ENCODE data around the gene KLF4. TPM values are rescaled to one million over a fixed set of nuclear protein-coding genes. Genes with fewer than 3 reads are reported as not detected.

Gene KLF4
- total RNA-seq, 4 donors from 2014 or later, result 24.9 to 56.6 (median 30.3) TPM

DNA sequence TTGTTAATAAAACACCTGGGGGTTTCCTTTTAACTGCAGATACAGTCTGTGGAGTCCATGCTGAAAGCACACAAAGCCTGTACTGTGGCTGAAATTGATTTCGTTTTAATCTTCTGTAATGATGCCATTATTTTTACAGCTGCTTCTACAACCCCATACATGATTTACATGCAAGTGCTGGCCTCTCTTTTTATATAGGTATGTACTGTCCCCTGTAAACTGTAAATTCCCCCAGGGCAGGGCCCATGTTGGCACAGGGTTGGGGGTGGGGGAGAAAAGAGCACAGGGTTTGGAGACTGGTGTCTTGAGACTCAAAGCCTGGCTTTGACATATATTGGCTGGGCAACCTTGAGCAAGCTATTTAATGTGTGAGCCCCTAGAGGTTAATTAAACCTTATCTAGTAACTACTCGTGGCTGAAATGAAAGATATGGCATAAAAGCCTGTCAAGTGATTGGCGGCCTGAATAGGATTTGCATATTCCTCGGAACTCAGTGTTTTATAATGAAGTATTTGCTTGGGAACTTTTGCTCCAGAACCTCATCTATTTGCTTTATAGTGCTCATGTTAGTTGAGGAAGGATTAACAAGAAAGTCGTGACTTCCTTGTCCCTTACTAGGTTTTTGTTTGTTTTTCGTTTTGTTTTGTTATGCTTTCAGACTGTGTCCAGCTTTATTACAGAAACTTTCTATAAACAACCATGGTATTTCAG, 34.0 kb downstream of the KLF4 start:
- WGBS, 2 donors, result 74 to 76% methylated on average over 6 of the region's 6 CpGs
- no peak overlapping the region for H3K4me3 ChIP-seq (replicated peaks in 1 of 3)
- intact Hi-C loops (cut with DNase I), result no loop called here
- H3K36me3 ChIP-seq, result no peaks in the 10 kb centered on the region
- H3K27me3 ChIP-seq, result no peaks in the 10 kb centered on the region
- no peak overlapping the region for H3K27ac ChIP-seq
- no peaks in the 10 kb centered on the region for H3K9me3 ChIP-seq
- DNase-seq, result no peak
- no peaks in the 10 kb centered on the region for H3K4me1 ChIP-seq
- TF ChIP-seq, protein P1, sequence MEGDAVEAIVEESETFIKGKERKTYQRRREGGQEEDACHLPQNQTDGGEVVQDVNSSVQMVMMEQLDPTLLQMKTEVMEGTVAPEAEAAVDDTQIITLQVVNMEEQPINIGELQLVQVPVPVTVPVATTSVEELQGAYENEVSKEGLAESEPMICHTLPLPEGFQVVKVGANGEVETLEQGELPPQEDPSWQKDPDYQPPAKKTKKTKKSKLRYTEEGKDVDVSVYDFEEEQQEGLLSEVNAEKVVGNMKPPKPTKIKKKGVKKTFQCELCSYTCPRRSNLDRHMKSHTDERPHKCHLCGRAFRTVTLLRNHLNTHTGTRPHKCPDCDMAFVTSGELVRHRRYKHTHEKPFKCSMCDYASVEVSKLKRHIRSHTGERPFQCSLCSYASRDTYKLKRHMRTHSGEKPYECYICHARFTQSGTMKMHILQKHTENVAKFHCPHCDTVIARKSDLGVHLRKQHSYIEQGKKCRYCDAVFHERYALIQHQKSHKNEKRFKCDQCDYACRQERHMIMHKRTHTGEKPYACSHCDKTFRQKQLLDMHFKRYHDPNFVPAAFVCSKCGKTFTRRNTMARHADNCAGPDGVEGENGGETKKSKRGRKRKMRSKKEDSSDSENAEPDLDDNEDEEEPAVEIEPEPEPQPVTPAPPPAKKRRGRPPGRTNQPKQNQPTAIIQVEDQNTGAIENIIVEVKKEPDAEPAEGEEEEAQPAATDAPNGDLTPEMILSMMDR (IDR thresholded peaks at IDR 0.05), result no peak
- TF ChIP-seq POLR2A (IDR thresholded peaks at IDR 0.05), result no peak

DNA sequence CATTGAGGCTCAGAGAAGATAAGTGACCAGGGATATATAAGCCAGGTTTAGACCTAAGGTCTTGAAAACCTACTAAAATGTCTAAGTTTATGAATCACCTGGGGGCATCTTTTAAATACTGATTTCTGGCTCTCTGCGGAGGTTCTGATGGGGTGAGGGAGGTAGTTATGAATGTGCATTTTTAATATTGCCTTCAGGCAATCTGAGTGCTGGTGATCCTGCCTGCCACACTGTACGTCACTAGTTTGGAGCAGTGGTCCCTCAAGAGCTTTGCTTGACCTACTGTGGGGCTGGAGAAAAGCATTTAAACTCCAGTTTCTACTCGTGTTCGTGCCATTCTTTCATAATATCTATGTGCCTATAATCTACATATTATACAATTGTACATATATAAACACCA, 36.1 kb downstream of the KLF4 start:
- H3K4me1 ChIP-seq, result no peaks in the 10 kb centered on the region
- intact Hi-C loops (cut with DNase I), result no loop called here
- no peak overlapping the region for H3K27ac ChIP-seq
- no peaks in the 10 kb centered on the region for H3K36me3 ChIP-seq
- H3K9me3 ChIP-seq, result no peaks in the 10 kb centered on the region
- no peaks in the 10 kb centered on the region for H3K27me3 ChIP-seq
- TF ChIP-seq, protein P1 (IDR thresholded peaks at IDR 0.05), result no peak
- TF ChIP-seq POLR2A (IDR thresholded peaks at IDR 0.05), result no peak
- WGBS, 2 donors, result 80 to 93% methylated on average over 4 of the region's 4 CpGs
- no peak overlapping the region for H3K4me3 ChIP-seq (replicated peaks in 1 of 3)
- DNase-seq, result no peak

DNA sequence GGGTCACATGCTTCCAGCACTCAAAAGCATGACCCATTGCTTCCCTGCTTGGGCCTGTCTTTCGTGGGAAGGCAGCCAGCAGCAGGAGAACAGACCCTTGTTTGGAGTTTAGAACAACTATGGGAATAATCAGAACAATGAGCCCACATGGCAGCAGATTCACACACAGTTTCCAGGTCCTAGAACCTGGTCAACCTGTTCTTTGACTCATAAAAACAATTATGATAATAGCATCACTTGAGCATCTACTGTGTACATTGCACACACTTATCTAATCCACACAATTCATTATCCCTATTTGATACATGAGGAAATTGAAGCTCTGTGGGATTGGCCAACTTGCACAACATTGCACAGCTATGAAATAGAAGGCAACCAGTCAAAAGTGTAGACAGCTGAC, 41.7 kb downstream of the KLF4 start:
- Histone ChIP-seq H3K9me3 (no peaks in the 10 kb centered on the region), H3K27ac (no peak overlapping the region), H3K4me1 (no peaks in the 10 kb centered on the region), H3K36me3 (no peaks in the 10 kb centered on the region), H3K4me3 (replicated peaks in 1 of 3) (no peak overlapping the region), H3K27me3 (no peaks in the 10 kb centered on the region)
- TF ChIP-seq POLR2A (IDR thresholded peaks at IDR 0.05), result no peak
- TF ChIP-seq, protein P1 (IDR thresholded peaks at IDR 0.05), result no peak
- intact Hi-C loops (cut with DNase I), result no loop called here
- WGBS, 2 donors, result 29 to 45% methylated on average over 1 of the region's 1 CpG
- no peak for DNase-seq

DNA sequence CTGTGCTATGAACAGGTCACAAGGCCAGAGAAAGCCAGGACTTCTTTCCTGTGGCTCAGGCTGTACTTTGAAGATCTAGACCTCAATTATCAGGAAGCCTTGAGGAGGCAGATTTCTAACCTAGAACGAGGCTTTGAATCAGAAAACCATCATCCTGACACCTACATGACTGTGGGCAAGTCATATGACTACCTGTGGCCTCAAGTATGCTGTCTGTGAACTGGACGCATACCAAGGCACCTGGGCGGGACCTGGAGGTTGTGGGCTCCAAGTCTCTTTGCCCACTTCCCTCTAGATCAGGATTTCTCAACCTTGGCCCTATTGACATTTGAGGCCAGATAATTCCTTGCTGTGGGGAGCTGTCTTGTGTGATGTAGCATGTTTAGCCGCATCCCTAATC, 42.5 kb downstream of the KLF4 start:
- DNase-seq, result no peak
- Histone ChIP-seq H3K27me3 (no peaks in the 10 kb centered on the region), H3K9me3 (no peaks in the 10 kb centered on the region), H3K27ac (no peak overlapping the region), H3K36me3 (no peaks in the 10 kb centered on the region), H3K4me3 (replicated peaks in 1 of 3) (no peak overlapping the region), H3K4me1 (no peaks in the 10 kb centered on the region)
- WGBS, 2 donors, result 88 to 100% methylated on average over 2 to 4 of the region's 4 CpGs
- intact Hi-C loops (cut with DNase I), result no loop called here
- TF ChIP-seq POLR2A (IDR thresholded peaks at IDR 0.05), result no peak
- TF ChIP-seq, protein P1 (IDR thresholded peaks at IDR 0.05), result no peak

DNA sequence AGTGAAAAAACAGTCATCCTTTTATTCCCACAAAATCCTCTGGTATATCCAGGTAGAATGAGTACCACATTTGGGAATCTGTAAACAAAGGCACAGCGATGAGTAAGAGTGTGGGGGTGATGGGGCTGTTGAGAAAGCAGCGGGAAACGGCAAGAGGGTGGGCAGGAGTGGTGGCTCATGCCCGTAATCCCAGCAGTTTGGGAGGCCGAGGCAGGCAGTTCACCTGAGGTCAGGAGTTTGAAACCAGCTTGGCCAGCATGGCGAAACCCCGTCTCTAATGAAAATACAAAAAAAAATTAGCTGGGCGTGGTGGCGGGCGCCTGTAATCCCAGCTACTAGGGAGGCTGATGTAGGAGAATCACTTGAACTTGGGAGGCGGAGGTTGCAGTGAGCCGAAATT, 43.1 kb downstream of the KLF4 start:
- WGBS, 2 donors, result 93 to 96% methylated on average over 12 of the region's 12 CpGs

More for the DNA sequence above, 43.1 kb downstream of the KLF4 start:
- Histone ChIP-seq H3K4me1 (no peaks in the 10 kb centered on the region), H3K36me3 (no peaks in the 10 kb centered on the region), H3K4me3 (replicated peaks in 1 of 3) (no peak overlapping the region), H3K27ac (no peak overlapping the region), H3K9me3 (no peaks in the 10 kb centered on the region), H3K27me3 (no peaks in the 10 kb centered on the region)
- intact Hi-C loops (cut with DNase I), result no loop called here
- no peak for TF ChIP-seq POLR2A (IDR thresholded peaks at IDR 0.05)
- TF ChIP-seq, protein P1 (IDR thresholded peaks at IDR 0.05), result no peak
- DNase-seq, result no peak
